ENCODE results near the gene DNAJB1. TPM values are rescaled to one million over a fixed set of nuclear protein-coding genes. Genes with fewer than 3 reads are reported as not detected.

The DNAJB1 gene
- total RNA-seq, 1 donor, result 70.9 TPM

DNA sequence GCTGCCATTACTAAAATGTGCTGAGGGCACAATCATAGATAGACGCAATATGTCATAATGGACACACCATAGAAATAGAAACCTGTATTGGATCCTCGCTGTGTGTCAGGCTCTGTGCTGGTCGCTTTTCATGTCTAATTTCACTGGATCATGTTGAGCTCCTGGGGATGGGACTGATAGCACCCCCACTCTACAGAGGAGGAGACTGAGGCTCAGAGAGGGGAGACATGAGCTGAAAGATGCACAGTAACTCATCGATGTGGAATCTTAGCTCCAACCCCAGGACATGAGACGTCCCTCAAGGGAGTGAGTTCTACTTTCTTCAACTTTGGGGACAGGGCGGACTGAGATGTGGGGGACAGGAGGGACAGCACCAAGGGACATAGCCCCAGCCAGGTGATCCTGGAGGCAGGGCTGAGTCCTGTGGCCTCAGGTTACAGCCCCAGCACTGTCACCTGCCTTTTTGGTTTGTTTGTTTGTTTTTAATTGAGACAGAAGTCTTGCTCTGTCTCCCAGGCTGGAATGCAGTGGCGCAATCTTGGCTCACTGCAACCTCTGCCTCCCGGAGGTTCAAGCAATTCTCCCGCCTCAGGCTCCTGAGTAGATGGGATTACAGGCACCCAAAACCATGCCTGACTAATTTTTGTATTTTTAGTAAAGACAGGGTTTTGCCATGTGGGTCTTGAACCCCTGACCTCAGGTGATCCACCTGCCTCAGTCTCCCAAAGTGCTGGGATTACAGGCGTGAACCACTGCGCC lies 15.7 kb downstream of the DNAJB1 start:
- Histone ChIP-seq H3K27me3 (ENCODE audit: insufficient read depth, low read length) (no peaks in the 10 kb centered on the region), H3K36me3 (ENCODE audit: insufficient read depth, low read length) (no peaks in the 10 kb centered on the region), H3K4me3 (ENCODE audit: insufficient read depth, low read length) (no peak overlapping the region), H3K4me1 (ENCODE audit: insufficient read depth, low read length) (peaks cover 28% of the 10 kb centered on the region), H3K79me2 (ENCODE audit: insufficient read depth, low read length) (no peaks in the 10 kb centered on the region), H3K9me3 (ENCODE audit: low read depth, low read length) (no peaks in the 10 kb centered on the region), H2AFZ (ENCODE audit: low read length) (no peak overlapping the region), H3K4me2 (ENCODE audit: insufficient read depth, low read length) (no peak overlapping the region), H3K27ac (ENCODE audit: low read depth, low read length) (no peak overlapping the region), H4K20me1 (ENCODE audit: insufficient read depth, low read length) (no peaks in the 10 kb centered on the region)
- TF ChIP-seq, protein P1, sequence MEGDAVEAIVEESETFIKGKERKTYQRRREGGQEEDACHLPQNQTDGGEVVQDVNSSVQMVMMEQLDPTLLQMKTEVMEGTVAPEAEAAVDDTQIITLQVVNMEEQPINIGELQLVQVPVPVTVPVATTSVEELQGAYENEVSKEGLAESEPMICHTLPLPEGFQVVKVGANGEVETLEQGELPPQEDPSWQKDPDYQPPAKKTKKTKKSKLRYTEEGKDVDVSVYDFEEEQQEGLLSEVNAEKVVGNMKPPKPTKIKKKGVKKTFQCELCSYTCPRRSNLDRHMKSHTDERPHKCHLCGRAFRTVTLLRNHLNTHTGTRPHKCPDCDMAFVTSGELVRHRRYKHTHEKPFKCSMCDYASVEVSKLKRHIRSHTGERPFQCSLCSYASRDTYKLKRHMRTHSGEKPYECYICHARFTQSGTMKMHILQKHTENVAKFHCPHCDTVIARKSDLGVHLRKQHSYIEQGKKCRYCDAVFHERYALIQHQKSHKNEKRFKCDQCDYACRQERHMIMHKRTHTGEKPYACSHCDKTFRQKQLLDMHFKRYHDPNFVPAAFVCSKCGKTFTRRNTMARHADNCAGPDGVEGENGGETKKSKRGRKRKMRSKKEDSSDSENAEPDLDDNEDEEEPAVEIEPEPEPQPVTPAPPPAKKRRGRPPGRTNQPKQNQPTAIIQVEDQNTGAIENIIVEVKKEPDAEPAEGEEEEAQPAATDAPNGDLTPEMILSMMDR (IDR thresholded peaks at IDR 0.05; ENCODE audit: extremely low read depth, low read depth, low read length), result no peak
- peak; percentile 62 for DNase-seq (ENCODE audit: insufficient read length, low spot score, missing footprints)

DNA sequence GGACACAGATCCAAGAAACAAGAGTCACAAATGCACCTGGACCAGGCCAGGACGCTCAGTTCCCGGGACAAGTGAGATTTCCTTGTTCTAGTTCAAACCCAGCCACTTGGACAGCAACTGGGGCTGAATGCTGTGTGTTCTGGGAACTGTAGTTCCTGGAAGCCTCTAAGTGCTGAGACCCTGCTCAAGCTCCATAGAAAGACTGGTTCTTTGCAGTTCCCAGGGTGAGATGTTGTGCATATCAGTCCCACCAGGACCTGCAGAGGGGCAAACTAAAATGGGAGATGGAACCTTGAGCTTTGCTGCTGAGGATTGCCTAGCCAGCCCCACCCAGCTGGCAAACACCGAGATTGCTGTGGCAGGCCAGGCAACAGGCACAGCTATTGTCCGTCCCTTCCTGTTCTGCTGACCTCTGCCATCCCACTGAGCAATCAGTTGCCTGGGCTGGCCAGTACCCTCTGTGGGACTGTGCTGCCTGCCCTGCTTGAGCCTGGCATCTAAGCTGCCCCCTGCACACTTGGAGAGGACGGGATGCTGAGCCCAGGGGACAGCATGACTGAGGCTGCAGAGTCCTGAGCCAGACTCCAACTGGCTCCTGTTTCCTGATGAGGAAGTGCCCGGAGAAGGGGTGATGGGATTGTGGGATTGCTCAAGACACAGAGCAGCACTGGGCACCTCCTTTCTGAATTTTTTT lies 20.8 kb downstream of the DNAJB1 start:
- peaks cover 8% of the 10 kb centered on the region for H3K36me3 ChIP-seq (ENCODE audit: insufficient read depth, low read length)
- no peaks in the 10 kb centered on the region for H3K27me3 ChIP-seq (ENCODE audit: insufficient read depth, low read length)
- H2AFZ ChIP-seq (ENCODE audit: low read length), result peak overlapping the region; percentile 71
- H3K4me2 ChIP-seq (ENCODE audit: insufficient read depth, low read length), result peak overlapping the region; percentile 88
- H3K4me1 ChIP-seq (ENCODE audit: insufficient read depth, low read length), result peaks cover 29% of the 10 kb centered on the region
- TF ChIP-seq, protein P1 (IDR thresholded peaks at IDR 0.05; ENCODE audit: extremely low read depth, low read depth, low read length), result no peak
- H3K9me3 ChIP-seq (ENCODE audit: low read depth, low read length), result no peaks in the 10 kb centered on the region
- H4K20me1 ChIP-seq (ENCODE audit: insufficient read depth, low read length), result peaks cover 17% of the 10 kb centered on the region
- DNase-seq (ENCODE audit: insufficient read length, low spot score, missing footprints), result peak; percentile 87
- H3K27ac ChIP-seq (ENCODE audit: low read depth, low read length), result no peak overlapping the region
- H3K4me3 ChIP-seq (ENCODE audit: insufficient read depth, low read length), result no peak overlapping the region
- H3K79me2 ChIP-seq (ENCODE audit: insufficient read depth, low read length), result peaks cover 32% of the 10 kb centered on the region

DNA sequence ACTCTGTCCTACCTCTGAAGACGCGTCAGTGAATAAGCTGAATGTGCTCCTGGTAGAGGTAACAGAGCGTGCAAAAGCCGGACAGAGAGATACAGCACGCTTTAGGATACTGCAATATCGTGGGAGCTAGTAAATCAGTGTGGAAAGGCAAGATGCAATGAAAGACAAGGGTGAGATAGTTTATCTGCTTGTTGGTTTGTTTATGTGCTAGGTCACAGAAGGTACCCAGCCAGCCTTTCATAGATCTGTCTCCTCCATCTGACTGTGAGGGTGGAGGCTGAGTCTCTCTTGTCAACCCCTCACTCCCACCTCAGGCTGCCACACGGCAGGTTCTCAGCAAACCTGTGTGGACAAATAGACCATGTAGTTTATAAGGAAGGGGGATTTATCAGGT lies 21.4 kb downstream of the DNAJB1 start:
- H3K27ac ChIP-seq (ENCODE audit: low read depth, low read length), result no peak overlapping the region
- peaks cover 12% of the 10 kb centered on the region for H3K36me3 ChIP-seq (ENCODE audit: insufficient read depth, low read length)
- peak overlapping the region; percentile 71 for H2AFZ ChIP-seq (ENCODE audit: low read length)
- H3K4me1 ChIP-seq (ENCODE audit: insufficient read depth, low read length), result peaks cover 27% of the 10 kb centered on the region
- peaks cover 17% of the 10 kb centered on the region for H4K20me1 ChIP-seq (ENCODE audit: insufficient read depth, low read length)
- H3K4me2 ChIP-seq (ENCODE audit: insufficient read depth, low read length), result peak overlapping the region; percentile 88
- H3K4me3 ChIP-seq (ENCODE audit: insufficient read depth, low read length), result peak overlapping the region; percentile 95
- peaks cover 36% of the 10 kb centered on the region for H3K79me2 ChIP-seq (ENCODE audit: insufficient read depth, low read length)
- H3K27me3 ChIP-seq (ENCODE audit: insufficient read depth, low read length), result no peaks in the 10 kb centered on the region
- H3K9me3 ChIP-seq (ENCODE audit: low read depth, low read length), result no peaks in the 10 kb centered on the region
- peak; percentile 15 for DNase-seq (ENCODE audit: insufficient read length, low spot score, missing footprints)
- TF ChIP-seq, protein P1 (IDR thresholded peaks at IDR 0.05; ENCODE audit: extremely low read depth, low read depth, low read length), result no peak
